Erythroblast (primary cell): ENCODE data around the gene LHFPL6.

Source experiments
- GATA1 ChIP-seq: IDR thresholded peaks from 2 replicates; pipeline ENCODE4 v1.6.1; 2011; ENCODE audit warnings: low read depth, mild to moderate bottlenecking, control low read depth, low read length, moderate library complexity
- POLR2A ChIP-seq: IDR thresholded peaks from 2 replicates; pipeline ENCODE4 v1.6.1; 2011; ENCODE audit warnings: mild to moderate bottlenecking, low read length

- TF ChIP-seq POLR2A (no peak), GATA1 (no peak)
Observed at GRCh38 chr13:39302820-39303219, 300.2 kb downstream of the LHFPL6 start.
